Esophagus squamous epithelium (tissue), 4 donors: ENCODE results near the gene ARG1.

ENCODE experiments used
- POLR2A ChIP-seq, 4 donors: fragments of 450-650 bp; IDR thresholded peaks; one replicate each; pipeline ENCODE4 v1.6.1; 2017; ENCODE audit warnings: antibody characterized with exemption in 4 of 4, mild to moderate bottlenecking in 4 of 4, moderate library complexity in 3 of 4
- TF ChIP-seq, protein P1 (sequence below), 6 experiments: fragments of 450-650 bp in 4 of 6; fragments of 200-600 bp in 2 of 6; sonication (generic) in 2 of 6; IDR thresholded peaks; one replicate each; pipeline ENCODE4 v1.5.1; 2016 to 2019; ENCODE audit warnings: antibody characterized with exemption in 6 of 6, mild to moderate bottlenecking in 4 of 6, moderate library complexity in 4 of 6

DNA sequence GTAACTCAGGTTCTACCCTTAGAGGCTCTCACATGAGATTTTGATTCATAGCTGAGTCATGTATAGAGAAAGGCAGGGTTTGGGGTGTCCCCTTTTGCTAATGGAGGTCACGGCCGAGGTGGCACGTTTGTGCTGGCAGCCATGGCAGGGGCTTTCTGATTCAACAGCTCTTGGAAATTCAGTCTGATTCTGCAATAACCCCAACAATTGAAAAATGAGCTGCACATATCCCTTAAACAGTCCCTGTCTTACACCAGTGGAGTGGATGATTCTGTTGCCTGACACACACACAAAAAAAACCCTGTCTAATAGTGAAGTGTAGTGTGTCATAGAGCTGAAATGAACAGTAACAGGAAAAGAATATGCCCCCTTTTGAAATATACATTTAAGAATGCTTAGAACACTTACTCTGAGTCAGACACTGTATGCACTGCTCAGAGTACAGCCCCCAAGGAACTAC, 40.4 kb upstream of the ARG1 start:
- TF ChIP-seq, protein P1, sequence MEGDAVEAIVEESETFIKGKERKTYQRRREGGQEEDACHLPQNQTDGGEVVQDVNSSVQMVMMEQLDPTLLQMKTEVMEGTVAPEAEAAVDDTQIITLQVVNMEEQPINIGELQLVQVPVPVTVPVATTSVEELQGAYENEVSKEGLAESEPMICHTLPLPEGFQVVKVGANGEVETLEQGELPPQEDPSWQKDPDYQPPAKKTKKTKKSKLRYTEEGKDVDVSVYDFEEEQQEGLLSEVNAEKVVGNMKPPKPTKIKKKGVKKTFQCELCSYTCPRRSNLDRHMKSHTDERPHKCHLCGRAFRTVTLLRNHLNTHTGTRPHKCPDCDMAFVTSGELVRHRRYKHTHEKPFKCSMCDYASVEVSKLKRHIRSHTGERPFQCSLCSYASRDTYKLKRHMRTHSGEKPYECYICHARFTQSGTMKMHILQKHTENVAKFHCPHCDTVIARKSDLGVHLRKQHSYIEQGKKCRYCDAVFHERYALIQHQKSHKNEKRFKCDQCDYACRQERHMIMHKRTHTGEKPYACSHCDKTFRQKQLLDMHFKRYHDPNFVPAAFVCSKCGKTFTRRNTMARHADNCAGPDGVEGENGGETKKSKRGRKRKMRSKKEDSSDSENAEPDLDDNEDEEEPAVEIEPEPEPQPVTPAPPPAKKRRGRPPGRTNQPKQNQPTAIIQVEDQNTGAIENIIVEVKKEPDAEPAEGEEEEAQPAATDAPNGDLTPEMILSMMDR (IDR thresholded peaks at IDR 0.05), result no peak
- no peak for TF ChIP-seq POLR2A (IDR thresholded peaks at IDR 0.05)
